HG02852 (cell line): ENCODE results near the gene C3orf38.
"Not testable (repeated sequence)": the region's sequence is repeated elsewhere in the genome, so short reads cannot be mapped to it uniquely, and the experiment has no call there.

Experiments used
- ATAC-seq: cut with Tn5 transposase; IDR thresholded peaks from one replicate; pipeline ENCODE4 v1.9.1; 2021; ENCODE audit warnings: mild to moderate bottlenecking, moderate library complexity; ENCODE audit not compliant: unreplicated experiment

C3orf38 gene

DNA sequence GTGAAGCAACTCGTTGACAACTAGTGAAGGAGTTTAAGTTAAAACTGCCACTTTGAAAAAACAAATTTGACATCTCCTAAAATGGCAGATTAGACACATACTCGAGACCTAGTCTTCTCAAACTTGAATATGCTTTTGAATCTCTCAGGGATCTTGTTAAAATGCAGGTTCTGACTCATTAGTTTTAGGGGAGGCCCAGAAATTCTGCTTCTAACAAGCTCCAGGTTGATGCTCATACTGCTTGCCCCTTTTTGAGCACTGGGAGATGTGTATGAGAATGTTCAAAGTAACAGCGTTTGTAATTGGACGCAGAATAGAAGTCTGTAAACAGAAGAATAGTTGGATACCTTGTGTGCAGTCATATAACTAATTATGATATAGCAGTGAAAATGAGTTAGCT lies 1.6 kb downstream of the C3orf38 start:
- no peak for ATAC-seq

DNA sequence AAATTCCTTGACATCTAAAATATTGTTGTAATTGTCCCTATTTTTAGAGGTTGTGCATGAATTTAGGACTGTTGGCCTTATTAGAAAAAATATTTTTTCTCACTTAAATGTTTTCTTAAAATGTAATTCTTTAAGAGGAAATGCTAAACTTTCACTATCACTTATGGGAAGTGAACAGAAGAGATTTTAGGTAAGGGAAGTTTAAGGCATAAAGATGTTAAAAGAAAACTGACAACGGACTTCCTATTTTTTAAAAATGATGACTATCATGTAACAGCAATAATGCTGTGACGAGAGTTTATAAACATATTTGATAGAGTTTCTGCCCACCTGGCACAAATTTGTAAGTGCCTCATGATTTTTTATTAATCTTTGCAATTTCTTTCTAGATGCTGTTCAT lies 3.1 kb downstream of the C3orf38 start:
- ATAC-seq = no peak

DNA sequence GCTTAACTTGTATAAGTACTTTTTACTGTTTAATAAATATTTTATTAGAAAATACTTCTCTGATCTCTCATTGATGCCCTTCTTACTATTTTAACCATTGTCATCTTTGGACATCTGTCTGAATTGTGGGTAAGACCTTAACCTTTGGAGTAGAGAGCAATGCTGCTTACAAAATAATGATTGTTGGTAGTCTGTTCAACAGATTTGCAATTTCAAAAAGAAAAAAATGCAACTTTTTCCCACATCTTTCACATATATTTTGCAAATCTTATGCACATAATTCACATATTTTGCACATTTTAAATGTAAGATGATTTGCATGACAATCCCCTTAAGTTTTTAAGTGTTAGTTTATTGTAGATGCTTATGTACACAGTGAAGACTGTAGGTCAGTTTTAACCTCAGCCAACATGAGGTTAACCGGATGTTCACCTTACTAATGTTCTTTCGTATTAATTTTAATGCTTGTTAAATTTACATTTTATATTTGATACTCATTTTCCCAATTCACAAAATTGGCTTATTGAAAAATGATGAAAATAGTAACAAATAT lies 16.7 kb downstream of the C3orf38 start:
- ATAC-seq = no peak

DNA sequence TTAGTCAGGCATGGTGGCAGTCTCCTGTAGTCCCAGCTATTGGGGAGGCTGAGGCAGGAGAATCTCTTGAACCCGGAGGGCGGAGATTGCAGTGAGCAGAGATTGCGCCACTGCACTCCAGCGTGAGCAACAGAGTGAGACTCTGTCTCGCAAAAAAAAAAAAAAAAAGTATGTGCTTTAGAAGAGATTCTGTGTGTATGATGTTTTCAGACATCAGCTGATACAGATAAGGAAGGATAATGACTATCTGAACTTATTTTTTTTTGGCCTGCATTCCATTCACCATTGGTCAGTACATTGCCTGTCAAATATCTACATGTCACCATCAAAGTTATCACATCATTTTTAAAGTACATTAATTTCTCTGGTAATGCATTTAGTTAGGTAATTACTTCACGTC lies 17.4 kb downstream of the C3orf38 start:
- no peak for ATAC-seq

DNA sequence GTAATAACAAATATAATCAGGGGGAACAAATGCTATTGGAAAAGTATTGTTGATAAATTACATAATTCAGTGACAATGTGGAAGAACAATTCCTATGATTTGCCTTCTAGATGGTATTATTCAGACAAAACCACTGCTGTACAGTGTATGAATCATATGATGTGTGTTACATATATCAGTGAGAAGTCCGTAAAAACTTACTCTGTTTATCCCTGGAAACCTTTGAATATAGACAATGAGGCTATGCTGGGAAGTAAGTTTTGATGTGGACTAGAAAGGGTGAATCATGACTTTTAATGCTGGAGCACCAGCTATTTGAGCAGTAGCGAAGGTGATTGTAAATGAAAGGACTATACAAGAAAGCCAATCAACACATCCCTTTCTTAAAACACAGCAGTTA lies 17.9 kb downstream of the C3orf38 start:
- ATAC-seq = no peak

DNA sequence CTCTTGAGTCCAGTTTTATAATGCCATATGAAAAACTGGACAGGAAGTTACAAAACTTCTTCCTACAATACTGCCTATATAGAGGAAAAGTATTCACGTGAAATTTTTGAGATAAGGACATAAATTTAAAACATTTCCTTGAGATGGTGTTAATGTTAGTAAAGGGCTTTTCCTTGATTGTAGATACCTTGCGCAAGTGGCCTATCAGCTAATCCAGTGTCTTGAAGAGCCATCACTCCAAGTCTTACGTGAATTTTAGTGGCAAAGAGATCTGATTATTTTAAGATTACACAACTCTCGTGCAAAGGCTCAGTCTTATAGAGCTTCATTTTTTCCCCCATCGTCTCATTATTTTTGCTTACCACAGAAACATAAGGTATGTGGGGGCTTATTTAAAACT lies 18.4 kb downstream of the C3orf38 start:
- no peak for ATAC-seq

DNA sequence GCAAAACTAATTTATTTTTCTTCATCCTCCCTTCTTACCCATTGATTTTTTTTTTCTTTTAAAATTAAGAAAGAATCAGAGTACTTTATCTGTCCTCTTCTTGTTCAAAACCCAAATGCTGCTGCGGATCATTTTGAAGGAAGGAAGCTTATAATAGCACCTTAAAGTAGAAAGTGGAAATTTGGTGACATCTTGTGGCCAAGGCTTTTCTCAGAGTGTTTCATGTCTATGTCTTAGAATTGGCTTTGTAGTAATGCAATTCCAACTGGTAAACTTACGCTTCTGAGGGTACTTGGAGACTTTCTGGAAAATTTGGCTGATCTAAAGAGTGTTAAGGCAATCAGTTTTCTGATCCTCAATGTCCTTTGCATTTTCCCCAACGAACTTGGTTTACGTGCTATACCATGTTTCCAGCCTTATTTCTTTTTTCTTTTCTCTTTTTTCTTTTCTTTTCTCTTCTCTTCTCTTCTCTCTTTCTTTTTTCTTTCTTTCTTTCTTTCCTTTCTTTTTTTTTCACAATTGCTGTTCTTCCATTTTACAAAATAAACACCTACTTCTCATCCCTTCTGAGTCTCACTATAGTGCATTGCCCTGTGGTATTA lies 30.7 kb downstream of the C3orf38 start:
- peak; percentile 95 for ATAC-seq

DNA sequence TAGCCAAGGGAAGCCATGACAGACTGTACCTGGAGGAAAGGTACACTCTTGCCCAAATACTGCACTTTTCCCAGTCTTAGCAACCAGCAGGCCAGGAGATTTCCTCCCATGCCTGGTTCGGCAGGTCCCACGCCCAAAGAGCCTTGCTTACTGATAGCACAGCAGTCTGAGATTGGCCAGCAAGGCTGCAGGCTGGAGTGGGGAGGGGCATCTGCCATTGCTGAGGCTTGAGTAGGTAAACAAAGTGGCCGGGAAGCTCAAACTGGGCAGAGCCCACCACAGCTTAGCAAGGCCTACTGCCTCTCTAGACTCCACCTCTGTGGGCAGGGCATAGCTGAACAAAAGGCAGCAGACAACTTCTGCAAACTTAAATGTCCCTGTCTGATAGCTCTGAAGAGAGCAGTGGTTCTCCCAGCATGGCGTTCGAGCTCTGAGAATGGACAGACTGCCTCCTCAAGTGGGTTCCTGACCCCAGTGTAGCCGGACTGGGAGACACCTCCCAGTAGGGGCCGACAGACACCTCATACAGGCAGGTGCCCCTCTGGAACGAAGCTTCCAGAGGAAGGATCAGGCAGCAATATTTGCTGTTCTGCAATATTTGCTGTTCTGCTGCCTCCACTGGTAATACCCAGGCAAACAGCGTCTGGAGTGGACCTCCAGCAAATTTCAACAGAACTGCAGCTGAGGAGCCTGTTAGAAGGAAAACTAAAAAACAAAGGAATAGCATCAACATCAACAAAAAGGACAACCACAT lies 32.6 kb downstream of the C3orf38 start:
- ATAC-seq = not testable (repeated sequence)

DNA sequence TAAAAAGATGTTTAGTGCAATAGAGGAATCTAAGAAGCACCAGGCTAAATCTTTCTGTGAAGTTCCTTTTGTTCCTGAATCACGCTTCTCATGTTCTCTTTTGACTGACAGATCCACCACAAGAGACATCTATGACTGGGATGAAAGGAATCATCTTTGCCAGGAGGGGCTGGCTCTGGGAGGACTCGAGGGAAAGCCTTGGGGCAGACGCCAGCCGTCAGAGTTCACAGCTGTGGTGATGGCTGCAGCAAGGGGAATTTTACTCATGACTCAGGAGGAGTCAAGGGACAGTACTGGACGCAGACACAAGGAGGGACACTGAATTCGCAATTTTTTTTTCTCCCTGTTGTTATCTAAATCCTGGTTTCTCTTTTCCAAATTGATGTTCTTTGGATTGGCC lies 38.7 kb downstream of the C3orf38 start:
- ATAC-seq = no peak

DNA sequence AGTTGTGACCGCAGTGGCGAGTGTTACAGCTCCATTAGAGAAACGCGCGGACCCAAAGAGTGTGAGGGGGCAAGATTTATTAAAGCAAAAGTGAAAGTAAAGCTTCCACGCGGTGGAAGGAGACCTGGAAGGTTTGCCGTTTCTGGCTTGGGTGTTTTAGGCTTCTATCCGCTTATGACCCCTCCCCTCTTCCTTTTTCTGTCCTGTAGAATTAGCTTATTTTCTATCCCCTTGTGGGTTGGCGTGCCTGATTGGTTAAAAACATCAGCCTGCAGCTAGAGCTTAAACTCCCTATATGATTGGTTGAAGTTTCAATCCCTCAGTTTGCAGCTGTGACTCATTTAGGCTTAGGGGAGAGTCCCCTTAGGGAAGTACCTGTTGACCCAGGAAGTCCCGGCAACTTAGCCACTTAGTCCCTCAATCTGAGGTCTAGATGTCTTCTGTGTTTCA lies 39.6 kb downstream of the C3orf38 start:
- peak; percentile 99 for ATAC-seq

DNA sequence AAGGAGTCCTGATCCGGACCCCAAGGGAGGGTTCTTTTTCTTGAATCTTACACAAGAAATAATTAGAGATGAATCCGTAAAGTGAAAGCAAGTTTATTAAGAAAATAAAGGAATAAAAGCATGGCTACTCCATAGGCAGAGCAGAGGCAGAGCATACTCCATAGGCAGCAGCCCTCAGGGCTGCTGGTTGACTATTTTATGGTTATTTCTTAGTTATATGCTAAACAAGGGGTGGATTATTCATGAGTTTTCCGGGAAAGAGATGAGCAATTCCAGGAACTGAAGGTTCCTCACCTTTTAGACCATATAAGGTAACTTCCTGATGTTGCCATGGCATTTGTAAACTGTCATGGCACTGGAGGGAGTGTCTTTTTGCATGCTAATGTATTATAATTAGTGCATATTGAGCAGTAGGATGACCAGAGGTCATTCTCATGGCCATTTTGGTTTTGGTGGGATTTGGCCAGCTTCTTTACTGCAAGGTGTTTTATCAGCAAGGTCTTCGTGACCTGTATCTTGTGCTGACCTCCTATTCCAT lies 42.2 kb downstream of the C3orf38 start:
- no peak for ATAC-seq

DNA sequence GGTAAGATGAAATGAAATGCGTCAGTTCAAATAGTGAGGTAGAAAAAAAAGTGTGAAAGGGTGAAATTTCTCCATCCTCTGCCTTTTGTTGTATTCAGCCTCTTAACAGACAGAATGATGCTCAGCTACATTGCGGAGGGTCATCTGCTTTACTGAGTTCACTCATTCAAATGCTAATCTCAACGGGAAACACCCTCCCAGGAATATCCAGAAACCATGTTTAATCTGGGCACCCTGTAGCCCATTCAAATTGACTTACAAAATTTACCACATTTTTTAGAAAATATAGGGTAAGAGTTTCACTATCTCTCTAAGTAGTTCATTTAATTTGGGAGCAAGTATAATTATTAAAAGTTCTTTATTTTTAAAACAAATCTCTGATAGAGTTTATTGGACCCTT lies 42.9 kb downstream of the C3orf38 start:
- no peak for ATAC-seq

DNA sequence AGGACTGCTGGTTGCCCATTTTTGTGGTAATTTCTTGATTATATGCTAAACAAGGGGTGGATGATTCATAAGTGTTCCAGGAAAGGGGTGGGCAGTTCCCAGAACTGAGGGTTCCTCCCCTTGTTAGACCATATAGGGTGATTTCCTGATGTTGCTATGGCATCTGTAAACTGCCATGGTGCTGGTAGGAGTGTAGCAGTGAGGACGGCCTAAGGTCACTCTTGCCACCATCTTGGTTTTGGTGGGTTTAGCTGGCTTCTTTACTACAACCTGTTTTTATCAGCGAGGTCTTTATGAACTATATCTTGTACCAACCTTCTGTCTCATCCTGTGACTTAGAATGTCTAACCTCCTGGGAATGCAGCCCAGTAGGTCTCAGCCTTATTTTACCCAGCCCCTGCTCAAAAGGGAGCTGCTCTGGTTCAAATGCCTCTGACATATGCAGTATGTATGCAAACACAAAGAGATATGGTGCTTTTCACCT lies 46.2 kb downstream of the C3orf38 start:
- ATAC-seq = no peak

DNA sequence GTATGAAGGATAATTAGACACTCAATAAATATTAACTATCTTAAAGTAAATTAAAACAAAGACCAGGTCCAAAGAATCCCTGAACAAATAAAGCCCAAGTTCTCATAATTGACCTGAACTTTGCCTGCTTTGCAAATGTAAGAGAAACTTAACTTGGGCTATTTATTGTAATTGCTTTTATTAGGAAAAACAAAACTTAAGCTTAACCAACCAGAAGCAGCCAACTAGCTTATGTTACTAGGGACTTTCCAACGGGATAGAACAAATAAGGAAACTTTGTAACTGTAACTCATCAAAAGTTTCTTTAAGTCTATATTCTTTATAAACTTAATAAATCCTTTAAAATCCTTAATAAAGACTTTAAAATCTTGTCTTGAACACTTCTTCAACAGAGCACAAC lies 48.4 kb downstream of the C3orf38 start:
- ATAC-seq = no peak

DNA sequence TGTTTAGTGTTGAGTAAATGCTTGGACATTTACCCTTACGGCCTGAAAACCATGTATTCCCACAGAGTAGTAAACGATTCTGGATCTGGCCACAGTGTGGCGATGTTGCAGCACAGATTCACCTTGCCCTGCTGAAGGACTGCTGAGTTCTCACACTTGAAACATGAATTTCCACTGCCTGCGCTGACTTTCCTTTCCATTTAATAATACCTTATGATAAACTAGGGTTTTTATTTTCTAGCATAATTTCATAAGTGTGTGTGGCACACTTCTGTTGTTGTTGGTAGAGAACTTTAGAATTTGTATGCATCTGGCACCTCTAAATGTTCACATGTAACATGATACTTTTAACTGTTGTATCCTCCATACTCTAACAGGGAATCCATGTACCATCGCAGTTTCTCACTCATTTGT lies 53.9 kb downstream of the C3orf38 start:
- ATAC-seq = peak; percentile 94
